HCT116 (cell line): Measurements from ENCODE around the gene SLC22A7. TPM values are rescaled to one million over a fixed set of nuclear protein-coding genes. Genes with fewer than 3 reads are reported as not detected.

Source experiments
- ATAC-seq: fragments of 200-7000 bp; cut with Tn5 transposase; 2 replicates; pipeline ENCODE4 v1.9.1; 2020; ENCODE audit warnings: mild to moderate bottlenecking, moderate library complexity
- BruUV-seq: library from RNA; stranded (reverse); fragments of 400-500 nt; replicated peaks from 2 replicates; lab custom pipeline; 2021; lab: Mats Ljungman, UMichigan
- CTCF ChIA-PET: fragments of 300-600 bp; sonication (Branson Sonifier 250); formaldehyde crosslinking; loops from one replicate; lab custom pipeline; 2021; ENCODE audit warnings: antibody characterized with exemption; lab: Charles Lee
- POLR2A ChIA-PET: fragments of 300-600, 350-600 bp; sonication (Branson Sonifier 250); formaldehyde crosslinking; loops from one replicate; lab custom pipeline; 2021; ENCODE audit warnings: antibody characterized with exemption; lab: Charles Lee
- RAD21 ChIA-PET, 2 experiments: fragments of 300-600 bp; sonication (Branson Sonifier 250); formaldehyde crosslinking; loops; one replicate each; lab custom pipeline; 2023; ENCODE audit warnings: low total read pairs in 2 of 2; ENCODE audit not compliant: uncharacterized antibody in 2 of 2, unreplicated experiment in 2 of 2, low non-redundant PET in 1 of 2; lab: Charles Lee
- DNase-seq: peaks from one replicate; pipeline ENCODE4 v3.0.0-alpha.2; 2010; ENCODE audit warnings: low read depth, low spot score
- H2AFZ ChIP-seq: fragments of 200-600 bp; shearing (Covaris generic), sonication (generic); 2 replicates; pipeline ENCODE4 v1.6.1; 2017; ENCODE audit warnings: low read depth, mixed run types, mixed read lengths, antibody characterized with exemption, low read length; ENCODE audit not compliant: poor library complexity, severe bottlenecking
- H3K27ac ChIP-seq: 2 replicates; pipeline ENCODE4 v1.5.1; 2012; ENCODE audit warnings: low read depth, low read length
- H3K27me3 ChIP-seq: fragments of 200-600 bp; sonication (generic); 2 replicates; pipeline ENCODE4 v1.6.1; 2016; ENCODE audit warnings: mixed run types, low read length, mixed read lengths; ENCODE audit not compliant: insufficient read depth
- H3K36me3 ChIP-seq, 2 experiments: fragments of 200-500 bp in 1 of 2; fragments of 200-600 bp in 1 of 2; sonication (Bioruptor generic) in 1 of 2; sonication (generic) in 1 of 2; 2 replicates each; pipeline versions ENCODE4 v1.5.1 to v1.6.1; 2014 to 2016; ENCODE audit warnings: low read length in 2 of 2, inconsistent platforms in 1 of 2, mixed read lengths in 1 of 2, mixed run types in 1 of 2; ENCODE audit not compliant: insufficient read depth in 2 of 2, control insufficient read depth in 1 of 2
- H3K4me1 ChIP-seq, 2 experiments: fragments of 200-600 bp in 1 of 2; sonication (generic) in 1 of 2; 2 replicates each; pipeline versions ENCODE4 v1.5.1 to v1.6.1; 2012 to 2017; ENCODE audit warnings: low read length in 2 of 2, inconsistent platforms in 1 of 2, mild to moderate bottlenecking in 1 of 2, mixed read lengths in 1 of 2, mixed run types in 1 of 2, moderate library complexity in 1 of 2; ENCODE audit not compliant: insufficient read depth in 2 of 2, control insufficient read depth in 1 of 2
- H3K4me2 ChIP-seq: fragments of 200-600 bp; sonication (generic); 2 replicates; pipeline ENCODE4 v1.6.1; 2017; ENCODE audit warnings: mixed run types, low read length, mixed read lengths
- H3K4me3 ChIP-seq, 2 experiments: fragments of 200-600 bp in 1 of 2; sonication (generic) in 1 of 2; replicated peaks in 1 of 2; 2 replicates each; pipeline ENCODE4 v1.5.1; 2011 to 2016; ENCODE audit warnings: low read length in 2 of 2, control low read depth in 1 of 2, low read depth in 1 of 2, mild to moderate bottlenecking in 1 of 2, mixed read lengths in 1 of 2, mixed run types in 1 of 2
- H3K79me2 ChIP-seq: fragments of 200-600 bp; sonication (generic); 2 replicates; pipeline ENCODE4 v1.6.1; 2017; ENCODE audit warnings: mild to moderate bottlenecking, mixed run types, low read length, moderate library complexity, mixed read lengths; ENCODE audit not compliant: insufficient read depth
- H3K9ac ChIP-seq: fragments of 200-600 bp; sonication (generic); 2 replicates; pipeline ENCODE4 v1.6.1; 2016; ENCODE audit warnings: low read length, mixed read lengths
- H3K9me2 ChIP-seq: fragments of 200-600 bp; sonication (generic), shearing (Covaris generic); 2 replicates; pipeline ENCODE4 v1.6.1; 2017; ENCODE audit warnings: mixed run types, mild to moderate bottlenecking, moderate library complexity; ENCODE audit not compliant: insufficient read depth
- H3K9me3 ChIP-seq, 2 experiments: fragments of 200-500 bp in 1 of 2; fragments of 200-600 bp in 1 of 2; sonication (Bioruptor generic) in 1 of 2; sonication (generic) in 1 of 2; 2 replicates each; pipeline ENCODE4 v1.6.1; 2014 to 2017; ENCODE audit warnings: low read length in 2 of 2, mixed read lengths in 2 of 2, inconsistent platforms in 1 of 2, low read depth in 1 of 2, mild to moderate bottlenecking in 1 of 2, mixed run types in 1 of 2, moderate library complexity in 1 of 2; ENCODE audit not compliant: control insufficient read depth in 1 of 2, insufficient read depth in 1 of 2
- H4K20me1 ChIP-seq: fragments of 200-600 bp; sonication (generic), shearing (Covaris generic); 2 replicates; pipeline ENCODE4 v1.6.1; 2017; ENCODE audit warnings: mixed run types, mild to moderate bottlenecking, moderate library complexity; ENCODE audit not compliant: insufficient read depth
- ELF1 ChIP-seq: IDR thresholded peaks from 2 replicates; pipeline ENCODE4 v1.6.1; 2012; ENCODE audit warnings: low read depth, borderline replicate concordance
- EZH2phosphoT487 ChIP-seq: fragments of 200-600 bp; IDR thresholded peaks from 2 replicates; pipeline ENCODE4 v1.6.1; 2018; ENCODE audit warnings: antibody characterized with exemption, borderline replicate concordance
- JUND ChIP-seq: IDR thresholded peaks from 2 replicates; pipeline ENCODE4 v1.6.1; 2012
- RAD21 ChIP-seq: IDR thresholded peaks from 2 replicates; pipeline ENCODE4 v1.6.1; 2012; ENCODE audit warnings: low read depth, mild to moderate bottlenecking
- TCF7L2 ChIP-seq: IDR thresholded peaks from 2 replicates; pipeline ENCODE4 v1.7.0; 2011; ENCODE audit warnings: borderline replicate concordance, inconsistent platforms; ENCODE audit not compliant: insufficient read depth, insufficient read length; ENCODE audit errors: extremely low read depth
- intact Hi-C: fragments of 100-400 bp; cut with micrococcal nuclease; formaldehyde crosslinking; loops from 2 replicates; pipeline ENCODE4 v1.10.0; 2022
- total RNA-seq: library from RNA; stranded (reverse); gene quantifications from one replicate; pipeline ENCODE4 v1.2.1, GENCODE V29; 2021; ENCODE audit not compliant: unreplicated experiment
- TF ChIP-seq, protein P1 (sequence below), 3 experiments: fragments of 200-600 bp in 1 of 3; sonication (generic) in 1 of 3; IDR thresholded peaks in 2 of 3; conservative IDR thresholded peaks in 1 of 3; 2 replicates each; pipeline ENCODE4 v1.5.1; 2012 to 2017; ENCODE audit warnings: low read depth in 2 of 3, low read length in 2 of 3, antibody characterized with exemption in 1 of 3, borderline replicate concordance in 1 of 3, control low read depth in 1 of 3, mild to moderate bottlenecking in 1 of 3, mixed read lengths in 1 of 3, mixed run types in 1 of 3, moderate library complexity in 1 of 3; ENCODE audit not compliant: insufficient read depth in 1 of 3

SLC22A7 gene
- total RNA-seq, 1 experiment from 2014 or later: not detected

DNA sequence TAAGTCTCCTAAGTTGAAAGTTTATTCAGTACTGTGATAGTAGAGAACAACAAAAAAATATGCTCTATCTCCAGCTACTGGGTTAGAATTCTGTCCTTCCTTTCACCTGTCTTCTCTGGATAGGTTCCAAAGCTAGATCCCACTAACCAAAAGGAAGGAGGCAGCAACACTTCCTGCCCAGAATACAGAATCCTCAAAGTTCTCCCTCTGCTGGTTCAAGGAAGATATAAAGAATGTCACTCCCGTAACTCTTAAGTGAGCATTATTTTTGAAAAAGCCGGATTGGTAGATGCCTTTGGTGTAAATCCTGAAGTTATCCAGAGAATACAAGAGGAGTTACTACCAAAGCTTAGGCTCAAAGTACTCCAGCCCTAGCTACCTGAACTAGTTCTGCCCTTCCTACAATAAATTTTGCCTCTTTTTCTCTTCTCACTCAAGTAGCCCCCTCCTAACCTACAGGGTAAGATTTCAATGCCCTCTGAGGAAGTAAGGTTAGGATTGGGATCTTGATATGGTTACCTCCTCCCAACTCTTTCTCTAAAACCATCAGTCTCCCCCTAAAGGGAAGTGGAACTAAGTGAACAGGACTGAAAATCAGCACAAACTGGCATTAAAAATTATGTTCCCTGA, 36.5 kb downstream of the SLC22A7 start:
- H3K27me3 ChIP-seq: no peaks in the 10 kb centered on the region
- no peaks in the 10 kb centered on the region for H3K9me2 ChIP-seq
- peak overlapping the region; percentile 2; the same call in 1 of the 2 replicates for H3K4me2 ChIP-seq
- BruUV-seq: no TSS peak
- POLR2A ChIA-PET: no interaction called here
- ATAC-seq (peak; percentile 98), DNase-seq (peak; percentile 68)
- peaks cover 0 to under 1% of the 10 kb centered on the region in 2 experiments; a peak in 2 of 4 replicates for H3K36me3 ChIP-seq
- no peaks in the 10 kb centered on the region for H3K9me3 ChIP-seq
- H3K4me1 ChIP-seq: peaks cover 4 to 6% of the 10 kb centered on the region in 2 experiments; a peak in 3 of 4 replicates
- H3K27ac ChIP-seq: no peak overlapping the region
- peak overlapping the region; percentile 27 for H2AFZ ChIP-seq
- RAD21 ChIA-PET: interaction anchor here (0.5 to 0.7 kb wide), 4 partner anchors 61 to 169 kb away, joined by 3 to 5 read pairs (median 3); no protein-coding TSS in a partner anchor
- CTCF ChIA-PET: interaction anchor here (0.7 to 2.9 kb wide), 16 partner anchors 10 to 434 kb away, joined by 3 to 16 read pairs (median 4); partner anchors contain the start of genes CNPY3 and ZNF318
- no peaks in the 10 kb centered on the region for H4K20me1 ChIP-seq
- intact Hi-C loops: loop anchor here (1.0 kb wide), 2 partner anchors 71 to 433 kb away; no protein-coding TSS in a partner anchor
- no peak overlapping the region for H3K4me3 ChIP-seq
- no peaks in the 10 kb centered on the region for H3K79me2 ChIP-seq
- no peak for TF ChIP-seq JUND
- TF ChIP-seq EZH2phosphoT487: no peak
- no peak for TF ChIP-seq TCF7L2
- TF ChIP-seq, protein P1, sequence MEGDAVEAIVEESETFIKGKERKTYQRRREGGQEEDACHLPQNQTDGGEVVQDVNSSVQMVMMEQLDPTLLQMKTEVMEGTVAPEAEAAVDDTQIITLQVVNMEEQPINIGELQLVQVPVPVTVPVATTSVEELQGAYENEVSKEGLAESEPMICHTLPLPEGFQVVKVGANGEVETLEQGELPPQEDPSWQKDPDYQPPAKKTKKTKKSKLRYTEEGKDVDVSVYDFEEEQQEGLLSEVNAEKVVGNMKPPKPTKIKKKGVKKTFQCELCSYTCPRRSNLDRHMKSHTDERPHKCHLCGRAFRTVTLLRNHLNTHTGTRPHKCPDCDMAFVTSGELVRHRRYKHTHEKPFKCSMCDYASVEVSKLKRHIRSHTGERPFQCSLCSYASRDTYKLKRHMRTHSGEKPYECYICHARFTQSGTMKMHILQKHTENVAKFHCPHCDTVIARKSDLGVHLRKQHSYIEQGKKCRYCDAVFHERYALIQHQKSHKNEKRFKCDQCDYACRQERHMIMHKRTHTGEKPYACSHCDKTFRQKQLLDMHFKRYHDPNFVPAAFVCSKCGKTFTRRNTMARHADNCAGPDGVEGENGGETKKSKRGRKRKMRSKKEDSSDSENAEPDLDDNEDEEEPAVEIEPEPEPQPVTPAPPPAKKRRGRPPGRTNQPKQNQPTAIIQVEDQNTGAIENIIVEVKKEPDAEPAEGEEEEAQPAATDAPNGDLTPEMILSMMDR (IDR thresholded peaks at IDR 0.05 in 2 of 3, conservative IDR thresholded peaks at IDR 0.05 in 1 of 3; ENCODE audit: borderline replicate concordance in 1 of 3, insufficient read depth in 1 of 3, low read depth in 2 of 3, low read length in 2 of 3): peak; percentile 60 to 79 (median 60); a peak in 5 of 6 replicates
- TF ChIP-seq ELF1: peak; percentile 41
- TF ChIP-seq RAD21: peak; percentile 67
- no peak overlapping the region for H3K9ac ChIP-seq
